CD4-positive, alpha-beta memory T cell (primary cell): ENCODE measurements around the gene SCNN1G. TPM values are rescaled to one million over a fixed set of nuclear protein-coding genes. Genes with fewer than 3 reads are reported as not detected.
A peak's percentile ranks its signal among the peaks of the same experiment; 100 is the strongest.

Experiments used
- CTCF ChIA-PET: fragments of 350-600 bp; sonication (Branson Sonifier 250); formaldehyde crosslinking; loops from one replicate; lab custom pipeline; 2021; ENCODE audit warnings: inconsistent platforms; ENCODE audit not compliant: partially characterized antibody; lab: Charles Lee
- POLR2A ChIA-PET: fragments of 350-600 bp; sonication (Branson Sonifier 250); formaldehyde crosslinking; loops from one replicate; lab custom pipeline; 2021; ENCODE audit not compliant: partially characterized antibody; lab: Charles Lee
- DNase-seq, 5 donors: peaks; one replicate each; pipeline versions ENCODE4 v3.0.0 to v3.0.0-alpha.2; 2020 to 2022; ENCODE audit warnings: mixed read lengths in 1 of 5
- H3K27ac ChIP-seq: one replicate; pipeline ENCODE4 v1.7.0; 2013; ENCODE audit warnings: low read depth, low read length
- H3K27me3 ChIP-seq: 2 replicates; pipeline ENCODE4 v1.7.0; 2013; ENCODE audit warnings: mild to moderate bottlenecking, low read length, moderate library complexity; ENCODE audit not compliant: insufficient read depth
- H3K36me3 ChIP-seq: 2 replicates; pipeline ENCODE4 v1.7.0; 2013; ENCODE audit warnings: mild to moderate bottlenecking, low read length, moderate library complexity; ENCODE audit not compliant: insufficient read depth
- H3K4me1 ChIP-seq: 2 replicates; pipeline ENCODE4 v1.7.0; 2013; ENCODE audit warnings: mild to moderate bottlenecking, low read length, moderate library complexity; ENCODE audit not compliant: insufficient read depth
- H3K4me3 ChIP-seq, 2 donors: one replicate each; pipeline ENCODE4 v1.7.0; 2013; ENCODE audit warnings: low read length in 2 of 2, mild to moderate bottlenecking in 1 of 2
- H3K9me3 ChIP-seq, 2 donors: one replicate each; pipeline ENCODE4 v1.7.0; 2013; ENCODE audit warnings: low read length in 2 of 2, control low read depth in 1 of 2; ENCODE audit not compliant: control insufficient read depth in 1 of 2
- H3K27ac Mint-ChIP-seq, 7 donors: one replicate each; pipeline ENCODE4 v1.8.0; 2020 to 2021; ENCODE audit warnings: mixed read lengths in 7 of 7, mild to moderate bottlenecking in 6 of 7, inconsistent platforms in 3 of 7, moderate library complexity in 3 of 7
- H3K27me3 Mint-ChIP-seq, 2 donors: one replicate each; pipeline ENCODE4 v1.8.0; 2020 to 2021; ENCODE audit warnings: mixed read lengths in 2 of 2
- H3K36me3 Mint-ChIP-seq, 2 donors: one replicate each; pipeline ENCODE4 v1.8.0; 2020 to 2021; ENCODE audit warnings: mixed read lengths in 2 of 2, inconsistent platforms in 1 of 2, mild to moderate bottlenecking in 1 of 2
- H3K4me1 Mint-ChIP-seq, 4 donors: one replicate each; pipeline ENCODE4 v1.8.0; 2020 to 2021; ENCODE audit warnings: mixed read lengths in 4 of 4, mild to moderate bottlenecking in 1 of 4
- H3K4me3 Mint-ChIP-seq, 8 donors: one replicate each; pipeline ENCODE4 v1.8.0; 2020 to 2021; ENCODE audit warnings: mixed read lengths in 8 of 8, mild to moderate bottlenecking in 7 of 8, moderate library complexity in 6 of 8, inconsistent platforms in 3 of 8
- H3K9me3 Mint-ChIP-seq, 8 donors: one replicate each; pipeline ENCODE4 v1.8.0; 2020 to 2021; ENCODE audit warnings: mixed read lengths in 8 of 8, mild to moderate bottlenecking in 5 of 8, inconsistent platforms in 3 of 8, moderate library complexity in 1 of 8
- intact Hi-C: fragments of 100-400 bp; cut with micrococcal nuclease; formaldehyde crosslinking; loops from one replicate; pipeline ENCODE4 v1.15.1; 2023
- polyA plus RNA-seq, 2 donors: library from polyadenylated mRNA; unstranded; fragments of 300-500 nt; fragmentation: Illumina TruSeq; gene quantifications; one replicate each; pipeline ENCODE4 v1.2.3, GENCODE V29; 2021
- total RNA-seq, 2 experiments: library from RNA; stranded (reverse); gene quantifications; one replicate each; pipeline ENCODE4 v1.2.3, GENCODE V29; 2021

Gene SCNN1G
- total and polyA plus RNA-seq, 4 experiments from 2014 or later = not detected

DNA sequence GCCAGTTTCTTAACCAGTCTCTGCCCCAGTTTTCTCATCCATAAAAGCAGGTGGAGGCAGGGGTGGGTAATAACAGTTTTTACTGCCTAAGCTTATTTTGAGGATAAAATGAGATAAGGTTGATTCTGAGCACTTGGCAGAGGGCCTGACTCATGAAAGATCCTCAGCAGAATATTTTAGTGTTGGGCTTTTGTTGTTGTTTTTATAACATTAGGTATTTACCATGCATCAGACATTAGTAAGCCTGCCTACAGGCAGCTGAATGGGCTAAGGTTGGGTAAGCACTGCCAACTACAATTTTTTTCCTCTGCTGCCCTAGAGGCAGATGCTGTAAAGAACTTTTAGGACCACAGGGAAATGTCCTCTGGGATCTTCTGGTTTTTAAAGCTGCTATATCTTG, 43.1 kb downstream of the SCNN1G start:
- no peak overlapping the region for H3K27ac Mint-ChIP-seq
- H3K4me3 ChIP-seq = no peak overlapping the region
- no peaks in the 10 kb centered on the region for H3K4me1 Mint-ChIP-seq
- H3K27me3 Mint-ChIP-seq = peaks cover 0 to 3% of the 10 kb centered on the region in 2 donors
- H3K27ac ChIP-seq = no peak overlapping the region
- no peaks in the 10 kb centered on the region for H3K9me3 ChIP-seq
- DNase-seq = no peak
- POLR2A ChIA-PET = no interaction called here
- no peaks in the 10 kb centered on the region for H3K36me3 Mint-ChIP-seq
- H3K4me1 ChIP-seq = no peaks in the 10 kb centered on the region
- no peaks in the 10 kb centered on the region for H3K36me3 ChIP-seq
- no peak overlapping the region for H3K4me3 Mint-ChIP-seq
- H3K27me3 ChIP-seq = no peaks in the 10 kb centered on the region
- CTCF ChIA-PET = no interaction called here
- intact Hi-C loops = no loop called here
- H3K9me3 Mint-ChIP-seq = peaks cover 0 to 4% (median 0%) of the 10 kb centered on the region in 8 donors

DNA sequence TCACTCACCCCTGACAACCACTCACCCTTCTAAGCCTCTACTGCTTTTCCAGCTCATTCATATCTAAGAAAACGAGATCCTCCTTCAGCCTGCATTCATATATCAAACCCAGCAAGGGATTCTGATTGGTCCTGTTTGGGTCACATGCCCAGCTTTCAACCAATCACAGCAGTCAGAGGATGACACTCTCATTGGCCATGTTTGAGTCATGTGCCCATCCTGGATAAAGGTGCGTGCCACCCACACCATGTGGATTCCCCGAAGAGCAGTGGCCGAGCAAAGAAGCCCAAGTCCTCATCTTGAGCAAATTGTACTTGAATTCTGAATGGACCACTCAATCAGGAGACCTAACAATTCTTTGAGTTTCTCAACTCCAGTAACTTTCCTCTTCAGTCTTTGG, 45.0 kb downstream of the SCNN1G start:
- no peaks in the 10 kb centered on the region for H3K27me3 ChIP-seq
- POLR2A ChIA-PET = no interaction called here
- Mint-ChIP-seq H3K4me1 (no peaks in the 10 kb centered on the region), H3K27ac (no peak overlapping the region), H3K9me3 (peaks cover 0 to 4% (median 0%) of the 10 kb centered on the region in 8 donors), H3K36me3 (no peaks in the 10 kb centered on the region), H3K27me3 (peaks cover 6 to 7% of the 10 kb centered on the region in 2 donors), H3K4me3 (no peak overlapping the region)
- intact Hi-C loops = no loop called here
- H3K36me3 ChIP-seq = no peaks in the 10 kb centered on the region
- no peaks in the 10 kb centered on the region for H3K4me1 ChIP-seq
- no peak overlapping the region for H3K4me3 ChIP-seq
- no peak for DNase-seq
- CTCF ChIA-PET = no interaction called here
- H3K27ac ChIP-seq = no peak overlapping the region
- H3K9me3 ChIP-seq = no peaks in the 10 kb centered on the region

DNA sequence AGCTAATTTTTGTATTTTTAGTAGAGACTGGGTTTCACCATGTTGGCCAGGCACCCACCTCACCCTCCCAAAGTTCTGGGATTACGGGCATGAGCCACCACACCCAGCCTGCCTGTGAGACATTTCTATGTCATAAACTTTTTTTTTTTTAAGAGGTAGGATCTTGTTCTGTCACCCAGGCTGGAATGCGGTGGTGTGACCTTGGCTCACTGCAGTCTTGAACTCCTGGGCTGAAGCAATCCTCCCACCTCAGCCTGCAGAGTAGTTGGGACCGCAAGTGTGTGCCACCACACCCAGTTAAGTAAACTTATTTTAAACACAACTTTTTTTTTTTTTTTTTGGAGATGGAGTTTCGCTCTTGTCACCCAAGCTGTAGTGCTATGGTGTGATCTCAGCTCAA, 47.2 kb downstream of the SCNN1G start:
- Mint-ChIP-seq H3K27me3 (peaks cover 9% of the 10 kb centered on the region in 2 donors), H3K36me3 (no peaks in the 10 kb centered on the region), H3K27ac (no peak overlapping the region), H3K4me3 (no peak overlapping the region), H3K9me3 (peaks cover 0 to 4% (median 0%) of the 10 kb centered on the region in 8 donors), H3K4me1 (no peaks in the 10 kb centered on the region)
- no peaks in the 10 kb centered on the region for H3K36me3 ChIP-seq
- CTCF ChIA-PET = interaction anchor here (0.6 kb wide), 1 partner anchor 31 kb away, joined by 4 read pairs; no protein-coding TSS in a partner anchor
- H3K4me3 ChIP-seq = no peak overlapping the region
- intact Hi-C loops = no loop called here
- no peaks in the 10 kb centered on the region for H3K9me3 ChIP-seq
- POLR2A ChIA-PET = no interaction called here
- no peaks in the 10 kb centered on the region for H3K27me3 ChIP-seq
- H3K4me1 ChIP-seq = no peaks in the 10 kb centered on the region
- H3K27ac ChIP-seq = no peak overlapping the region
- no peak for DNase-seq

DNA sequence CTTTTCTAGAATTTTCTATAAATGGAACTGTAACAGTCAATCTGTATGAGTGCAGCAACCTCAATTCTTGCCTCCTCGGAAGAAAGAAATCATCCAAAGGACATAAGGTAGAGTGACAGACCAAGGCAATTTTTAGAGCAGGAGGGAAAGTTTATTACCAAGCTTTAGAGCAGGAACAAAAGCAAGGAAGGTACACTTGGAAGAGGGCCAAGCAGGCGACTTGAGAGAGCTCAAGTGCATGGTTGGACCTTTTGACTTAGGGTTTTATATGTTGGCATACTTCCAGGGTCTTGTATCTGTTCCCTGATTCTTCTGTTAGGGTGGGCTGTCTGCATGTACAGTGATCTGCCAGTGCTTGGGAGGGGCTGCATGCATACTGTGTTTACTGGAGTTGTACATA, 50.3 kb downstream of the SCNN1G start:
- H3K9me3 Mint-ChIP-seq = no peaks in the 10 kb centered on the region
- intact Hi-C loops = no loop called here
- Histone ChIP-seq H3K36me3 (no peaks in the 10 kb centered on the region), H3K27me3 (no peaks in the 10 kb centered on the region), H3K9me3 (no peaks in the 10 kb centered on the region), H3K27ac (no peak overlapping the region), H3K4me1 (no peaks in the 10 kb centered on the region), H3K4me3 (no peak overlapping the region)
- no peaks in the 10 kb centered on the region for H3K36me3 Mint-ChIP-seq
- ChIA-PET POLR2A (no interaction called here), CTCF (no interaction called here)
- no peaks in the 10 kb centered on the region for H3K4me1 Mint-ChIP-seq
- H3K27ac Mint-ChIP-seq = peak overlapping the region in 1 of 7 donors; percentile 39
- no peak for DNase-seq
- no peak overlapping the region for H3K4me3 Mint-ChIP-seq
- peaks cover 11 to 13% of the 10 kb centered on the region in 2 donors for H3K27me3 Mint-ChIP-seq

DNA sequence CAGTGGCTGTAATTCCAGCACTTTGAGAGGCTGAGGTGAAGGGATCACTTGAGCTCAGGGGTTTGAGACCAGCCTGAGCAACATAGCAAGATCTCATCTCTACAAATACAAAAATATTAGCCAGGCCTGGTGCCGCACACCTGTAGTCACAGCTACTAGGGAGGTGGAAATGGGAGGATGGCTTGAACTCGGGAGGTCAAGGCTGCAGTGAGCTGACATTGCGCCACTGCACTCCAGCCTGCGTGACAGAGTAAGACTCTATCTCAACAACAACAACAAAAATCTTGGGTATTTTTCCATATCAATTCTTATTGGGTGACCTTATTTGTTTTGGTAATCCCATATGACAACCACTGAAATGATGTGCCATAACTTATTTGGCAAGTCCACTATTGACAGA, 52.6 kb downstream of the SCNN1G start:
- no peak overlapping the region for H3K4me3 Mint-ChIP-seq
- ChIA-PET CTCF (no interaction called here), POLR2A (no interaction called here)
- H3K27ac Mint-ChIP-seq = no peak overlapping the region
- Histone ChIP-seq H3K27ac (no peak overlapping the region), H3K4me3 (no peak overlapping the region), H3K4me1 (no peaks in the 10 kb centered on the region), H3K36me3 (no peaks in the 10 kb centered on the region), H3K9me3 (no peaks in the 10 kb centered on the region), H3K27me3 (no peaks in the 10 kb centered on the region)
- H3K36me3 Mint-ChIP-seq = no peaks in the 10 kb centered on the region
- intact Hi-C loops = no loop called here
- no peaks in the 10 kb centered on the region for H3K9me3 Mint-ChIP-seq
- no peak for DNase-seq
- H3K27me3 Mint-ChIP-seq = peaks cover 12 to 16% of the 10 kb centered on the region in 2 donors
- H3K4me1 Mint-ChIP-seq = no peaks in the 10 kb centered on the region

DNA sequence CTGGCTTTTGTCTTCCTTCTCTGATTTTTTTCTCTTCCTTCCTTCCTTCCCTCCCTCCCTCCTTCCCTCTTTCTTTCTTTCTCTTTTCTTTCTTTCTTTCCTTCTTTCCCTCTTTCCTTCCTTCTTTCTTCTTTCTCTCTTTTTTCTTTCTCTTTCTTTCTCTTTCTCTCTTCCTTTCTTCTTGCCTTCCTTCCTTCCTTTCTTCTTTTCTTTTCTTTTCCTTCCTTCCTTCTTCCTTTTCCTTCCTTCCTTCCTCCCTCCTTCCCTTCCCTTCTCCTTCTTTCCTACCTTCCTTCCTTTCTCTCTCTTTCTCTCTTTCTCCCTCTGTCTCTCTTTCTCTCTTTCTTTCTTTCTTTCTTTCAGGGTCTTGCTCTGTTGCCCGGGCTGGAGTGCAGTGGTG, 54.4 kb downstream of the SCNN1G start:
- Mint-ChIP-seq H3K4me1 (no peaks in the 10 kb centered on the region), H3K9me3 (no peaks in the 10 kb centered on the region), H3K27ac (no peak overlapping the region), H3K4me3 (no peak overlapping the region), H3K36me3 (no peaks in the 10 kb centered on the region), H3K27me3 (peaks cover 8 to 12% of the 10 kb centered on the region in 2 donors)
- CTCF ChIA-PET = no interaction called here
- Histone ChIP-seq H3K27ac (no peak overlapping the region), H3K27me3 (no peaks in the 10 kb centered on the region), H3K4me3 (no peak overlapping the region), H3K4me1 (no peaks in the 10 kb centered on the region), H3K36me3 (no peaks in the 10 kb centered on the region), H3K9me3 (no peaks in the 10 kb centered on the region)
- no peak for DNase-seq
- POLR2A ChIA-PET = no interaction called here
- intact Hi-C loops = no loop called here

DNA sequence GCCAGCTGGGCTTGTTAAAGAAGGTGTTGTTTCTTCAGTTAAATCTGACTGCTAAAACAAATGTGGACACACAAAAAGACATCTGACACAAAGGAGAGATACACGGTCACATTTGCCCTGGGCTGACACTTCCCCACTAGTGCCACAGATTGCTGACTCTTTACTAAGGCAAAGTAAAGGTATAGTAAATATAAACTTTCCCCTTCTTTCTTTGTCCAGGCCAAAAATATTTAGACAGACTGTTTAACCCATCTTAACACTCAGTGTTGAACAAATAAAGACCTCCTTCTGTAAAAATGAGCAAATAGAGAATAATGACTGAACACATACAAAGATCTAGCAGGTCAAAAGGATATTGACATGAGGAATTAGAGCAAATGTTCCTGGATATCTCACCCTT, 58.4 kb downstream of the SCNN1G start:
- Mint-ChIP-seq H3K9me3 (peaks cover 0 to 9% (median 3%) of the 10 kb centered on the region in 8 donors), H3K27me3 (peaks cover 4 to 8% of the 10 kb centered on the region in 2 donors), H3K4me3 (no peak overlapping the region), H3K27ac (no peak overlapping the region), H3K4me1 (no peaks in the 10 kb centered on the region), H3K36me3 (no peaks in the 10 kb centered on the region)
- no peaks in the 10 kb centered on the region for H3K4me1 ChIP-seq
- H3K27me3 ChIP-seq = no peaks in the 10 kb centered on the region
- H3K4me3 ChIP-seq = no peak overlapping the region
- CTCF ChIA-PET = no interaction called here
- no peak for DNase-seq
- H3K9me3 ChIP-seq = no peaks in the 10 kb centered on the region
- no peak overlapping the region for H3K27ac ChIP-seq
- intact Hi-C loops = no loop called here
- POLR2A ChIA-PET = no interaction called here
- H3K36me3 ChIP-seq = no peaks in the 10 kb centered on the region

DNA sequence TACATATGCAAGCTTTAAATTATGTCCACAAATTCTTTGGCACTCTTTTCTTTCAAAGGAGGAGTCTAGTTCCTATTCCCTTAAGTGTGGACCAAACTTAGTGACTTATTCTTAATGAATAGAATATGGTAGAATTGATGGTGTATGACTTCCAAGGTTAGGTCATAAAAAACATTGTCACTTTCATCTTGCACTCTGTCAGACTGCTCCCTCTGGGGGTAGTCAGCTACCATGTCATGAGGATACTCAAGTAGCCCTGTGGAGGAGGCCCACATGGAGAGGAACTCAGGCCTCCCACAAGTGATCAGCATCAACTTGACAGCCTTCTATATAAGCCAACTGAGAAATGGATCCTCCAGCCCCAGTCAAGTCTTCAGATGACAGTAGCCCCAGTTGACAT, 61.6 kb downstream of the SCNN1G start:
- H3K27ac ChIP-seq = no peak overlapping the region
- DNase-seq = no peak
- Mint-ChIP-seq H3K27me3 (peaks cover 0 to 11% of the 10 kb centered on the region in 2 donors), H3K4me3 (no peak overlapping the region), H3K9me3 (peaks cover 0 to 12% (median 5%) of the 10 kb centered on the region in 8 donors), H3K27ac (no peak overlapping the region), H3K4me1 (no peaks in the 10 kb centered on the region), H3K36me3 (no peaks in the 10 kb centered on the region)
- H3K4me1 ChIP-seq = no peaks in the 10 kb centered on the region
- H3K27me3 ChIP-seq = no peaks in the 10 kb centered on the region
- no peaks in the 10 kb centered on the region for H3K9me3 ChIP-seq
- intact Hi-C loops = no loop called here
- no peak overlapping the region for H3K4me3 ChIP-seq
- CTCF ChIA-PET = no interaction called here
- no peaks in the 10 kb centered on the region for H3K36me3 ChIP-seq
- POLR2A ChIA-PET = no interaction called here
